GM23248 (cell line): ENCODE results near the gene MFSD6.

Experiments
- EZH2 ChIP-seq: fragments of 200-600 bp; sonication (generic); IDR thresholded peaks from 2 replicates; pipeline ENCODE4 v1.6.1; 2018; ENCODE audit warnings: antibody characterized with exemption, mild to moderate bottlenecking; ENCODE audit not compliant: insufficient read depth, poor library complexity, severe bottlenecking
- EZH2phosphoT487 ChIP-seq: fragments of 200-600 bp; sonication (generic); IDR thresholded peaks from 2 replicates; pipeline ENCODE4 v1.6.1; 2018; ENCODE audit warnings: antibody characterized with exemption, moderate library complexity, mild to moderate bottlenecking, low read depth; ENCODE audit not compliant: insufficient read depth

DNA sequence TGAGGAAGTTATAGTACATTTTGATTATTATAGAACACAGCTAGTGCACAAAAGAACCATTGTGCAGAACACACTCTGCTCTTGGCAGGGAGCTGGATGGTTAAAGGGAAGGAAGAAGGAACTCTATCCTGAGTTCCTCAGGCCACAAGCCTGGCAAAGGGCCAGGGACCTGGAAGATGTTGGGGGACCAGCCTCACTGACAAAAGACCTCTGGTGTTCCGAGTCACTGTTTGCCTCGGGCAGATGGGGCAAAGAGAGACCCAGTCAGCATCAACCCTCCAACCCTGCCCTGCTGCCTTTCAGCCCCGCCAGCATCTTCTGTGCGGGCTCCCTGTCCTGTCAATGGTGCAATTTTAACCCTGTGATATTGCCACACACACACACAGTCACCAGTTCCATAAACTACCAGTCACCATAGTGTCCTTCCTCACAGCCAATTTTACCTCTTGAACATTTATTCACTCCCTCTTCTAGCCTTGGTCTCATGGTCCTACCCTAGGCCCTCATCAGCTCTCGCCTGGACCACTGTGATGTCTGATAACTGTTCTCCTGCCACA is 104.5 kb downstream of the MFSD6 start:
- TF ChIP-seq EZH2phosphoT487 (no peak), EZH2 (no peak)
